Measurements from ENCODE around the gene RABGAP1L.
A peak's percentile ranks its signal among the peaks of the same experiment; 100 is the strongest.

The RABGAP1L gene

DNA sequence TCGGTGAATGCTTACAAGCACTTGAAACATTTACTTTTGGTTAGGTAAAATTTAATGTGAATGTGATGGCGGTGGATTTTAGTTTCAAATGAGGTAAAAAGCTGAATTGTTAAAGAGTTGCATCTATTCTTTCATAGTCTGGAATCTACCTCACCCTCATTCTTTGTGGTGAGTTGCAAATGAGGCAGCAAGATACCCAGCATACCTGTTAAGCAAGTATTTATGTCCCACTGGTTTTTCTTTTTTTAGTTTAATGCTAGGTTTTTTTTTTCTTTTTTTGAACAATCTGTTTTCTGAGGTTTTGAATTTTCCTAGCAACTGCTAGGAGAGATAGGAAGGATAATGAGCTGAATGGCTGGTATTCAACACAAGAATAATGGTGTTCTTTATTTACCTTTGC is 712.6 kb downstream of the RABGAP1L start:
- H2AFZ ChIP-seq: no peak overlapping the region
- H3K36me3 ChIP-seq (ENCODE audit: control insufficient read depth, insufficient read depth, low read length): no peaks in the 10 kb centered on the region
- TF ChIP-seq CTCF (IDR thresholded peaks at IDR 0.05): no peak
- no peak overlapping the region for H3K4me2 ChIP-seq (ENCODE audit: low read length)
- H3K4me1 ChIP-seq: no peaks in the 10 kb centered on the region
- no peak overlapping the region for H3K9ac ChIP-seq
- no peak overlapping the region for H3K4me3 ChIP-seq (ENCODE audit: low read depth, low read length)
- H3K79me2 ChIP-seq: no peaks in the 10 kb centered on the region
- H3K9me3 ChIP-seq (ENCODE audit: control insufficient read depth, low read length): no peaks in the 10 kb centered on the region
- no peaks in the 10 kb centered on the region for H3K27me3 ChIP-seq (ENCODE audit: control insufficient read depth, insufficient read depth, low read length)
- H3K27ac ChIP-seq: no peak overlapping the region

- Histone ChIP-seq H3K9ac (no peak overlapping the region), H3K27ac (no peak overlapping the region), H3K4me3 (ENCODE audit: low read depth, low read length) (no peak overlapping the region), H3K4me1 (no peaks in the 10 kb centered on the region), H2AFZ (no peak overlapping the region), H3K36me3 (ENCODE audit: control insufficient read depth, insufficient read depth, low read length) (no peaks in the 10 kb centered on the region), H3K9me3 (ENCODE audit: control insufficient read depth, low read length) (no peaks in the 10 kb centered on the region), H3K27me3 (ENCODE audit: control insufficient read depth, insufficient read depth, low read length) (no peaks in the 10 kb centered on the region), H3K4me2 (ENCODE audit: low read length) (no peak overlapping the region), H3K79me2 (no peaks in the 10 kb centered on the region)
- no peak for TF ChIP-seq CTCF (IDR thresholded peaks at IDR 0.05)
Observed at GRCh38 chr1:174872615-174873058, 713.3 kb downstream of the RABGAP1L start.

DNA sequence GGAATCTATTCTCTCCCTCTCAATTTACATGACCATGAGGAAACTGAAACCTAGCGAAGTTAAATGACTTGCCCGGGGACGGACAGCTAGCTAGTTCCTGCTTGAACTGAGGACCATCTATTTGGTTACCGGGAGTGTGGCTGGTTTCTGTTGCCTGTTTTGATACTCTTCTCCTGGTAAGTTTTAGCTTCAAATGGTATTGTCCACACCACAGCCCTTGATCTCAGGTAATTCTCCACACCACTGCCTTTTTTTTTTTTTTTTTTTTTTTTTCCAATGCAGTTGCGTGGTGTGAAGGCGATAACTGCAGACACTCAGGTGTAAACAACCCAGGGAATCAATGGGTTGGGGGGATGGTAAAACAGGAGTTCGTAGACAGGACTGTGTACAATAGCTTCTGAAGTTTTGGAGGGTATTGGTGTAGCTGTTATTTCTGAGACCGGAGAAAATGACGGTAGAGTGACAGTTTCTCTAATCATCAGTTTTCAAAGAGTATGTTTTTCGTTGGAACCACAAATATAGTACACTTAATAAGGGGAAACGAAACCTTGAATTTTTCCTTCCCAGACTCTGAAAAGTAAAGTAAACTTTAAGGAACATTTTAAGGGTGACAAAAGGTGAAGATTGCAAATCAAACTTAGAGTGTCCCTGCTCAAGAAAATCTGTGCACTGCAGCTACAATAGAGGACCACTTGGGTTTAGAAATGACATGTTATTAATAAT is 715.2 kb downstream of the RABGAP1L start:
- H3K9ac ChIP-seq: no peak overlapping the region
- no peaks in the 10 kb centered on the region for H3K36me3 ChIP-seq (ENCODE audit: control insufficient read depth, insufficient read depth, low read length)
- TF ChIP-seq CTCF (IDR thresholded peaks at IDR 0.05): no peak
- H3K27me3 ChIP-seq (ENCODE audit: control insufficient read depth, insufficient read depth, low read length): no peaks in the 10 kb centered on the region
- no peak overlapping the region for H3K27ac ChIP-seq
- no peaks in the 10 kb centered on the region for H3K79me2 ChIP-seq
- no peak overlapping the region for H3K4me2 ChIP-seq (ENCODE audit: low read length)
- H3K9me3 ChIP-seq (ENCODE audit: control insufficient read depth, low read length): no peaks in the 10 kb centered on the region
- no peak overlapping the region for H2AFZ ChIP-seq
- no peaks in the 10 kb centered on the region for H3K4me1 ChIP-seq
- H3K4me3 ChIP-seq (ENCODE audit: low read depth, low read length): peak overlapping the region; percentile 19

DNA sequence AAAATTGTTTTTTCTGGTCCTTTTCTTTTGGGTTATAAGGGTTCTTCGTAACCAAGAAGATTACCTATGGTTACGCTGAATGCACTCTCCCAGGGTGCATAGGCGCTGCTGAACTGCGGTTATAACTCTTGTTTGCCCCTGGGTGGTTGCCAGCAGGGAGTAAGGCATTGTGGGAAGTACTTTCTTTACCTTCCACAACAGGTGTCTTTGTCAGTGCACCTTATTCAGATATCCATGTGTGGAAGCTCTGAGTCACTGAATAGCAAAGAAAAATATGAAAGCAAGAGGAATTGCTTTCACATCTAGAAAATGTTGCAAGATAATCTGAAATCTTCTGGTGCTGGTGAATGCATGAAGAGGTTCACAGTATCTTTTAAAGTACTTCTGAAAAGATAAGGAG is 716.0 kb downstream of the RABGAP1L start:
- H3K9me3 ChIP-seq (ENCODE audit: control insufficient read depth, low read length): no peaks in the 10 kb centered on the region
- no peaks in the 10 kb centered on the region for H3K4me1 ChIP-seq
- H3K27ac ChIP-seq: no peak overlapping the region
- no peak overlapping the region for H2AFZ ChIP-seq
- no peaks in the 10 kb centered on the region for H3K27me3 ChIP-seq (ENCODE audit: control insufficient read depth, insufficient read depth, low read length)
- H3K4me2 ChIP-seq (ENCODE audit: low read length): peak overlapping the region; percentile 23
- H3K36me3 ChIP-seq (ENCODE audit: control insufficient read depth, insufficient read depth, low read length): no peaks in the 10 kb centered on the region
- no peak overlapping the region for H3K4me3 ChIP-seq (ENCODE audit: low read depth, low read length)
- no peak for TF ChIP-seq CTCF (IDR thresholded peaks at IDR 0.05)
- no peak overlapping the region for H3K9ac ChIP-seq
- no peaks in the 10 kb centered on the region for H3K79me2 ChIP-seq

DNA sequence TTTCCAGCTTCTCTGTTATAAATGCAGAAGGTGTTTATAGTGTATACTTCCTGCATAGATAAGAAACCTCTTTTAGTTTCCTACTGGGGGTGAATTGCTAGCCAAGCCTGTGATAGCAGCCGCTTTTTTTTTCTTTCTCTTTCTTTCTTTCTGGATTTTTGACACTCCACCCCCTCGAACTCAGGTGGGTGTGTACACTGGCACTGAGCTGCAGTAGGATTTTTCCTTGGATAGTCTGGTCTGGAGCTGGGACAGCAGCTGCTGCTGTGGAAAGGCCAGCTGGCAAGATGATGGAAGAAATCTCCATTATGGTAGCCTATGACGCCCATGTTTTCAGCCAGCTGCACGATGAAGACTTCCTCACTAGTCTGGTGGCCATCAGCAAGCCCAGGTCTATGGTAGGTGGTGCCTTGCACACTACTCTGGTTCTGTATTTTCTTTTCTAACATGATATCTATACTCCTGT is 717.9 kb downstream of the RABGAP1L start:
- H3K9ac ChIP-seq: no peak overlapping the region
- no peak overlapping the region for H3K27ac ChIP-seq

More for the DNA sequence above, 717.9 kb downstream of the RABGAP1L start:
- no peaks in the 10 kb centered on the region for H3K27me3 ChIP-seq (ENCODE audit: control insufficient read depth, insufficient read depth, low read length)
- no peak overlapping the region for H3K4me2 ChIP-seq (ENCODE audit: low read length)
- no peaks in the 10 kb centered on the region for H3K79me2 ChIP-seq
- TF ChIP-seq CTCF (IDR thresholded peaks at IDR 0.05): no peak
- H2AFZ ChIP-seq: no peak overlapping the region
- H3K4me1 ChIP-seq: no peaks in the 10 kb centered on the region
- H3K4me3 ChIP-seq (ENCODE audit: low read depth, low read length): no peak overlapping the region
- H3K36me3 ChIP-seq (ENCODE audit: control insufficient read depth, insufficient read depth, low read length): no peaks in the 10 kb centered on the region
- H3K9me3 ChIP-seq (ENCODE audit: control insufficient read depth, low read length): no peaks in the 10 kb centered on the region
